ACC112 (cell line): Measurements from ENCODE around the gene RBKS.

ENCODE experiments used
- H2AFZ ChIP-seq: fragments of 200-600 bp; sonication (generic); one replicate; pipeline ENCODE4 v1.6.0; 2017; ENCODE audit warnings: antibody characterized with exemption, low read length; ENCODE audit not compliant: unreplicated experiment
- H3K27ac ChIP-seq: fragments of 200-600 bp; sonication (generic); 2 replicates; pipeline ENCODE4 v1.5.1; 2014; ENCODE audit warnings: low read depth, mild to moderate bottlenecking, antibody characterized with exemption, low read length, moderate library complexity
- H3K27me3 ChIP-seq: fragments of 200-600 bp; sonication (generic); 2 replicates; pipeline ENCODE4 v1.6.1; 2014; ENCODE audit warnings: mild to moderate bottlenecking, antibody characterized with exemption, low read length, moderate library complexity, mixed read lengths; ENCODE audit not compliant: insufficient read depth
- H3K36me3 ChIP-seq: fragments of 200-600 bp; sonication (generic); 2 replicates; pipeline ENCODE4 v1.6.1; 2016; ENCODE audit warnings: mild to moderate bottlenecking, antibody characterized with exemption, low read length, moderate library complexity, mixed read lengths; ENCODE audit not compliant: insufficient read depth
- H3K4me1 ChIP-seq: fragments of 200-600 bp; sonication (generic); one replicate; pipeline ENCODE4 v1.6.1; 2016; ENCODE audit warnings: low read length, mixed read lengths; ENCODE audit not compliant: insufficient read depth, unreplicated experiment, control insufficient read depth
- H3K4me3 ChIP-seq: fragments of 200-600 bp; sonication (generic); 2 replicates; pipeline ENCODE4 v1.5.1; 2014; ENCODE audit warnings: mild to moderate bottlenecking, low read depth, low read length
- H3K79me2 ChIP-seq: fragments of 200-600 bp; sonication (generic); one replicate; pipeline ENCODE4 v1.6.0; 2016; ENCODE audit warnings: low read length; ENCODE audit not compliant: control insufficient read depth, unreplicated experiment, insufficient read depth

Gene RBKS

GRCh38 chr2:27890146-27890923 is at the start of gene RBKS, which contains the start of gene BABAM2:
TSS of gene RBKS (minus strand) at chr2:27890387. CDS start at chr2:27890345, 42 bp downstream.
TSS of gene BABAM2 (plus strand) at chr2:27890729. CDS start at chr2:27894557, 3,828 bp downstream.
- peaks cover 34% of the 10 kb centered on the region for H3K79me2 ChIP-seq
- peaks cover 36% of the 10 kb centered on the region for H3K4me1 ChIP-seq
- peak within 1 kb of the TSS; percentile 66 for H2AFZ ChIP-seq
- peak within 1 kb of the TSS; percentile 87 for H3K4me3 ChIP-seq
- peaks cover 2% of the 10 kb centered on the region; the same call in 1 of the 2 replicates for H3K36me3 ChIP-seq
- no peaks in the 10 kb centered on the region for H3K27me3 ChIP-seq
- H3K27ac ChIP-seq, result peak within 1 kb of the TSS; percentile 97

- Histone ChIP-seq H3K79me2 (no peaks in the 10 kb centered on the region), H3K36me3 (peaks cover 7% of the 10 kb centered on the region; the same call in 1 of the 2 replicates), H3K4me3 (no peak overlapping the region), H3K27ac (no peak overlapping the region), H2AFZ (no peak overlapping the region), H3K27me3 (no peaks in the 10 kb centered on the region), H3K4me1 (peaks cover 13% of the 10 kb centered on the region)
These were observed 44.8 kb upstream of the RBKS start for GRCh38 chr2:27935026-27935425.

GRCh38 chr2:27932396-27932795 is 42.2 kb upstream of the RBKS start:
- Histone ChIP-seq H3K27me3 (no peaks in the 10 kb centered on the region), H3K4me3 (no peak overlapping the region), H3K27ac (no peak overlapping the region), H3K36me3 (peaks cover 11% of the 10 kb centered on the region; the same call in 1 of the 2 replicates), H2AFZ (no peak overlapping the region), H3K79me2 (no peaks in the 10 kb centered on the region), H3K4me1 (peaks cover 13% of the 10 kb centered on the region)

- H3K36me3 ChIP-seq, result peaks cover 11% of the 10 kb centered on the region; the same call in 1 of the 2 replicates
- no peak overlapping the region for H3K4me3 ChIP-seq
- H3K27me3 ChIP-seq, result no peaks in the 10 kb centered on the region
- H3K27ac ChIP-seq, result no peak overlapping the region
- H3K4me1 ChIP-seq, result peaks cover 13% of the 10 kb centered on the region
- no peak overlapping the region for H2AFZ ChIP-seq
- H3K79me2 ChIP-seq, result no peaks in the 10 kb centered on the region
These were observed 41.3 kb upstream of the RBKS start for GRCh38 chr2:27931361-27931950.

GRCh38 chr2:27929916-27930486 is 39.8 kb upstream of the RBKS start:
- Histone ChIP-seq H3K79me2 (no peaks in the 10 kb centered on the region), H3K27ac (no peak overlapping the region), H3K36me3 (peaks cover 11% of the 10 kb centered on the region; the same call in 1 of the 2 replicates), H3K4me1 (peaks cover 13% of the 10 kb centered on the region), H3K4me3 (no peak overlapping the region), H2AFZ (no peak overlapping the region), H3K27me3 (no peaks in the 10 kb centered on the region)

- Histone ChIP-seq H3K27me3 (no peaks in the 10 kb centered on the region), H3K4me3 (no peak overlapping the region), H2AFZ (no peak overlapping the region), H3K36me3 (peaks cover 13% of the 10 kb centered on the region; the same call in 1 of the 2 replicates), H3K4me1 (peaks cover 9% of the 10 kb centered on the region), H3K79me2 (peaks cover 6% of the 10 kb centered on the region), H3K27ac (no peak overlapping the region)
These were observed 35.7 kb upstream of the RBKS start for GRCh38 chr2:27925766-27926472.

GRCh38 chr2:27922842-27923241 is 32.7 kb upstream of the RBKS start:
- Histone ChIP-seq H3K36me3 (0 out of 2 replicates have a peak, but pooled peaks cover 3% of the 10 kb centered on the region), H3K27me3 (no peaks in the 10 kb centered on the region), H3K4me3 (no peak overlapping the region), H3K4me1 (peaks cover 19% of the 10 kb centered on the region), H2AFZ (no peak overlapping the region), H3K79me2 (peaks cover 6% of the 10 kb centered on the region), H3K27ac (no peak overlapping the region)

GRCh38 chr2:27921880-27922547 is 31.8 kb upstream of the RBKS start:
- Histone ChIP-seq H3K79me2 (peaks cover 6% of the 10 kb centered on the region), H2AFZ (no peak overlapping the region), H3K27ac (no peak overlapping the region), H3K27me3 (no peaks in the 10 kb centered on the region), H3K36me3 (0 out of 2 replicates have a peak, but pooled peaks cover 3% of the 10 kb centered on the region), H3K4me1 (peaks cover 19% of the 10 kb centered on the region), H3K4me3 (no peak overlapping the region)

- peak overlapping the region; percentile 89 for H3K27ac ChIP-seq
- 0 out of 2 replicates have a peak, but pooled peaks cover 3% of the 10 kb centered on the region for H3K36me3 ChIP-seq
- H3K4me1 ChIP-seq, result peaks cover 23% of the 10 kb centered on the region
- peaks cover 6% of the 10 kb centered on the region for H3K79me2 ChIP-seq
- no peak overlapping the region for H3K4me3 ChIP-seq
- no peaks in the 10 kb centered on the region for H3K27me3 ChIP-seq
- H2AFZ ChIP-seq, result no peak overlapping the region
These were observed 31.2 kb upstream of the RBKS start for GRCh38 chr2:27921424-27921823.
